HUES64 (cell line): ENCODE data around the gene LEKR1.

Experiments
- H3K27ac ChIP-seq: 2 replicates; pipeline ENCODE4 v1.7.0; 2013; ENCODE audit warnings: low read depth, low read length, inconsistent platforms
- H3K27me3 ChIP-seq: 2 replicates; pipeline ENCODE4 v1.6.1; 2013; ENCODE audit warnings: mild to moderate bottlenecking, low read length; ENCODE audit not compliant: insufficient read depth
- H3K36me3 ChIP-seq: 2 replicates; pipeline ENCODE4 v1.6.1; 2013; ENCODE audit warnings: mild to moderate bottlenecking, low read length; ENCODE audit not compliant: insufficient read depth
- H3K4me1 ChIP-seq: 2 replicates; pipeline ENCODE4 v1.6.1; 2013; ENCODE audit warnings: mild to moderate bottlenecking, low read length, moderate library complexity; ENCODE audit not compliant: insufficient read depth
- H3K4me3 ChIP-seq: 2 replicates; pipeline ENCODE4 v1.5.1; 2013; ENCODE audit warnings: mild to moderate bottlenecking, low read length, moderate library complexity
- H3K9ac ChIP-seq: 2 replicates; pipeline ENCODE4 v1.6.1; 2013; ENCODE audit warnings: mild to moderate bottlenecking, low read depth, low read length
- H3K9me3 ChIP-seq: 2 replicates; pipeline ENCODE4 v1.6.1; 2013; ENCODE audit warnings: low read depth, low read length; ENCODE audit not compliant: insufficient read depth
- WGBS: fragments of 150-250, 120-280 bp; methylation state at CpG from one replicate; pipeline ENCODE4 v1.1.7; 2013; ENCODE audit warnings: missing lambda C conversion rate; 5-methylcytosine and 5-hydroxymethylcytosine counted together

Gene LEKR1

DNA sequence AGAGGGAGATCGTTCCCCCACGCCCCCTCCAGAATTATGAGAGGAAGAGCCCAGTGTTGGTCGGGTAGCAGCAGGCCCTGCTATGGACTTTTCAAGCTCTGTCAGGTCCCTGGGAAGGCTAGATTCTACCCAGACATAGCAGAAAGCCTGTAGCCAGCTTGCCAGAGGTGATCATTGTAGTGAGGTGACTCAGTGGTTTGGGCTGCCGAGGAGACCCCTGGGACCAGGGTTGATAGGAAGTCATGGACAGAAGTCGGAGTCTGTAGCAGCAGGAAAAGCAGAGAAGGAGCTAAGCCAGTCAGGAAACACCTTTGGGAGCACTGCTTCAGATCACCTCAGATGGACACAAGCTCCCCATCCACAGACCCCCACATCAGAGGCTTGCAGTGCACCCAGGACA, 266.1 kb downstream of the LEKR1 start:
- Histone ChIP-seq H3K27me3 (peaks cover 7% of the 10 kb centered on the region; the same call in 1 of the 2 replicates), H3K4me3 (no peak overlapping the region), H3K9me3 (no peaks in the 10 kb centered on the region), H3K9ac (no peak overlapping the region), H3K27ac (no peak overlapping the region), H3K36me3 (no peaks in the 10 kb centered on the region), H3K4me1 (peaks cover 25% of the 10 kb centered on the region)
- 89% methylated on average over 5 of the region's 5 CpGs for WGBS

DNA sequence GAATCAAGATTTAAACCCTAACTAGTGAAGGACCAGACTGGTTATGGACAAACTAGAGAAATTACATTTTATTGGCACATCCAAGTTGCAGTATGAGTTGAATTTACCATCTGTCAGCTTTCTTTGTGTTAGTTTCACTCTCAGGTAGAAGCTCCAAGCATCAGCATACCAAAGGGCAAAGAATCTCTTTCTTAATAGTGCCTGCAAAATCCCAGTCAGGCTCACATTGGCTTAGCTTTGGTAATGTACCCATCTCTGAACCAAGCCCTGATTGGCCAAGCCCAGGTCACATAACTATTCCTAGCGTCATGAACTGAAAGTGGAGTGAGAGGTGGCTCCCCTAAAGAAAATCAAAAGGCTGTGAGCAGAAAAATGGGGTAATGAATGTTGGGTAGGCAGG, 266.9 kb downstream of the LEKR1 start:
- WGBS = 79% methylated on average over 1 of the region's 1 CpG
- no peaks in the 10 kb centered on the region for H3K36me3 ChIP-seq
- H3K4me3 ChIP-seq = no peak overlapping the region
- peaks cover 7% of the 10 kb centered on the region; the same call in 1 of the 2 replicates for H3K27me3 ChIP-seq
- H3K9ac ChIP-seq = no peak overlapping the region
- H3K27ac ChIP-seq = no peak overlapping the region
- no peaks in the 10 kb centered on the region for H3K9me3 ChIP-seq
- peaks cover 17% of the 10 kb centered on the region for H3K4me1 ChIP-seq

DNA sequence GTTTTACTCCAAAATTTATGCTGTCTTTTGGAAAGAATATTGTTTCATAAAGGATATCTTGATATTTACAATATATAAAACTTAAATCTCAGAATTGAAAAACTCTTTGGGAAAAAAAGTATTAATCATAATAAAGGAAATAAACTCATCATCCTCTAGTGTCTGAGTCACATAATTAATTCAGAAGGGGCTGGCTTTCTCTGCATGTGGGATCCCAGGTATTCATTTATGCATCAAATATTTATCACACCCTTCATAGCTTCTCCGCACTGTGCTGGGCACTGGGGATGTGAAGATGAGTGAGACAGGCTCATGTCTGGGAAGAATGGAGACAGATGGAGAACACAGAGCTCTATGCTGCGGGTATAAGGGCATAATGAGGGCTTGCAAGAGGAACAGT, 268.1 kb downstream of the LEKR1 start:
- 97% methylated on average over 2 of the region's 2 CpGs for WGBS
- Histone ChIP-seq H3K27me3 (peaks cover 7% of the 10 kb centered on the region; the same call in 1 of the 2 replicates), H3K9me3 (no peaks in the 10 kb centered on the region), H3K4me3 (no peak overlapping the region), H3K4me1 (peaks cover 11% of the 10 kb centered on the region), H3K27ac (no peak overlapping the region), H3K9ac (no peak overlapping the region), H3K36me3 (no peaks in the 10 kb centered on the region)

DNA sequence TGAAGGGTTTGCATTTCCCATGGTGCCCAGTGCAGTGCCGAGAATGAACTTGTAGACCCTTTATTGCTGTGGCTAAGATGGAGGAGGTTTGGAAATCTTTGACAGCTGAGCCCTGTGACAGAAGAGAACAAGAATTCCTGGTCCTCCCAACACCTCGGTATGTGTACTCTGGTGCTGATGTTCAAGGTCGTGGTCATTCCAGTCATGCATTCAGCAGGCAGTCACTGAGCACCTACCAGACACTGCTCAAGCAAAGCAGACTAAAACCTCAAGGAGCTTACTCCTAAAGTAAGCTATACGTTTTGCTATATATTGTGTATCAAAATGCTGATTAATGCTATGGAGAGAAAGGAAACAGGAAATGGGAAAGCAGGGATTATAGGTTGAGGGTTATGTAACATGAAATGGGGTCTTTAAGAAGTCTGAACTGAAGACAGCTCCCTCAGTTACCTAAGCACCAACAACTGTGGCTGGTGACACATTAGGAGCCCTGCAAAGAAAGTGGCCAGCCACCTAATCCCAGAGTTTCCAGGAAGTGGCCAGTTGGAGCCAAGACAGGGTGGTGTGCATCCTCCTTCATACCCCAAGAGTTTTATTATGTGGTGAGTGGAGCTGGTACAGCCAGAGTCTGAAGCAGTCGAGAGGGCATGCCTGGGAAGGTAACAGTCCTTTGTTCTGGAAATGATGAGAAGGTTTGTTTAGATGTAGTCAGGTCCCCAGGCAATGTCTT, 268.8 kb downstream of the LEKR1 start:
- no peak overlapping the region for H3K4me3 ChIP-seq
- H3K9ac ChIP-seq = no peak overlapping the region
- WGBS = 96% methylated on average over 5 of the region's 5 CpGs
- H3K9me3 ChIP-seq = no peaks in the 10 kb centered on the region
- H3K27me3 ChIP-seq = peaks cover 6% of the 10 kb centered on the region; the same call in 1 of the 2 replicates
- H3K4me1 ChIP-seq = peaks cover 5% of the 10 kb centered on the region; the same call in 1 of the 2 replicates
- H3K36me3 ChIP-seq = no peaks in the 10 kb centered on the region
- no peak overlapping the region for H3K27ac ChIP-seq
